Parathyroid adenoma (tissue), 2 donors: ENCODE results near the gene ITGAD.

ENCODE experiments used
- H2AFZ ChIP-seq: fragments of 300-600 bp; sonication (generic); one replicate; pipeline ENCODE4 v1.7.0; 2017; ENCODE audit warnings: antibody characterized with exemption, mild to moderate bottlenecking
- H3K27ac ChIP-seq: fragments of 300-600 bp; sonication (generic); one replicate; pipeline ENCODE4 v1.7.0; 2017
- H3K27me3 ChIP-seq: fragments of 300-600 bp; sonication (generic); one replicate; pipeline ENCODE4 v1.7.0; 2017; ENCODE audit warnings: low read length; ENCODE audit not compliant: control insufficient read depth, insufficient read depth
- H3K36me3 ChIP-seq: fragments of 300-600 bp; sonication (generic); one replicate; pipeline ENCODE4 v1.7.0; 2017; ENCODE audit warnings: low read length; ENCODE audit not compliant: control insufficient read depth, insufficient read depth
- H3K4me1 ChIP-seq: fragments of 300-600 bp; sonication (generic); one replicate; pipeline ENCODE4 v1.7.0; 2017; ENCODE audit warnings: control low read depth
- H3K4me2 ChIP-seq: fragments of 300-600 bp; sonication (generic); one replicate; pipeline ENCODE4 v1.7.0; 2017; ENCODE audit warnings: low read length
- H3K4me3 ChIP-seq: fragments of 300-600 bp; sonication (generic); one replicate; pipeline ENCODE4 v1.7.0; 2017; ENCODE audit warnings: low read depth, low read length
- H3K79me2 ChIP-seq: fragments of 300-600 bp; sonication (generic); one replicate; pipeline ENCODE4 v1.7.0; 2017; ENCODE audit warnings: control low read depth
- H3K9ac ChIP-seq: fragments of 300-600 bp; sonication (generic); one replicate; pipeline ENCODE4 v1.7.0; 2017; ENCODE audit warnings: mild to moderate bottlenecking
- H3K9me3 ChIP-seq: fragments of 300-600 bp; sonication (generic); one replicate; pipeline ENCODE4 v1.7.0; 2017; ENCODE audit warnings: low read length; ENCODE audit not compliant: control insufficient read depth
- TF ChIP-seq, protein P1 (sequence below): fragments of 300-600 bp; sonication (generic); IDR thresholded peaks from one replicate; pipeline ENCODE4 v1.7.0; 2017; ENCODE audit warnings: antibody characterized with exemption, mild to moderate bottlenecking
- donor health status: primary hyperparathyroidism.

ITGAD gene

DNA sequence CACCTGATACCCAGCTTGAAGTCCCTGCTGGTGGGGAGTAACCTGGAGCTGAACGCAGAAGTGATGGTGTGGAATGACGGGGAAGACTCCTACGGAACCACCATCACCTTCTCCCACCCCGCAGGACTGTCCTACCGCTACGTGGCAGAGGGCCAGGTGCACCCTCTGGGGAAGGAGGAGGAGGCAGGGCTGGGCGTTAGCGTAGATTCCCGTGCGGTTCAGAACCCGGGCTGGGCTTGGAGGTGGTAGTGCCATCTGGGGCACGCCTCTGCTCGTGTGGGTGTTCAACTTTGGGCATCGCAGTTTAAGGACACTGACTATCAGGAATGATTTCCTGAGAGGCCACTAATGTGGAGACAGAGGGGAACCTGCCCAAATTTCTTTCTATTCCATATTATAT, 19.9 kb upstream of the ITGAD start:
- TF ChIP-seq, protein P1, sequence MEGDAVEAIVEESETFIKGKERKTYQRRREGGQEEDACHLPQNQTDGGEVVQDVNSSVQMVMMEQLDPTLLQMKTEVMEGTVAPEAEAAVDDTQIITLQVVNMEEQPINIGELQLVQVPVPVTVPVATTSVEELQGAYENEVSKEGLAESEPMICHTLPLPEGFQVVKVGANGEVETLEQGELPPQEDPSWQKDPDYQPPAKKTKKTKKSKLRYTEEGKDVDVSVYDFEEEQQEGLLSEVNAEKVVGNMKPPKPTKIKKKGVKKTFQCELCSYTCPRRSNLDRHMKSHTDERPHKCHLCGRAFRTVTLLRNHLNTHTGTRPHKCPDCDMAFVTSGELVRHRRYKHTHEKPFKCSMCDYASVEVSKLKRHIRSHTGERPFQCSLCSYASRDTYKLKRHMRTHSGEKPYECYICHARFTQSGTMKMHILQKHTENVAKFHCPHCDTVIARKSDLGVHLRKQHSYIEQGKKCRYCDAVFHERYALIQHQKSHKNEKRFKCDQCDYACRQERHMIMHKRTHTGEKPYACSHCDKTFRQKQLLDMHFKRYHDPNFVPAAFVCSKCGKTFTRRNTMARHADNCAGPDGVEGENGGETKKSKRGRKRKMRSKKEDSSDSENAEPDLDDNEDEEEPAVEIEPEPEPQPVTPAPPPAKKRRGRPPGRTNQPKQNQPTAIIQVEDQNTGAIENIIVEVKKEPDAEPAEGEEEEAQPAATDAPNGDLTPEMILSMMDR, result no peak
- no peak overlapping the region for H3K4me3 ChIP-seq
- H2AFZ ChIP-seq, result no peak overlapping the region
- no peak overlapping the region for H3K9ac ChIP-seq
- H3K9me3 ChIP-seq, result no peaks in the 10 kb centered on the region
- H3K4me1 ChIP-seq, result no peaks in the 10 kb centered on the region
- H3K79me2 ChIP-seq, result no peaks in the 10 kb centered on the region
- H3K27me3 ChIP-seq, result no peaks in the 10 kb centered on the region
- H3K4me2 ChIP-seq, result no peak overlapping the region
- H3K36me3 ChIP-seq, result no peaks in the 10 kb centered on the region
- no peak overlapping the region for H3K27ac ChIP-seq

DNA sequence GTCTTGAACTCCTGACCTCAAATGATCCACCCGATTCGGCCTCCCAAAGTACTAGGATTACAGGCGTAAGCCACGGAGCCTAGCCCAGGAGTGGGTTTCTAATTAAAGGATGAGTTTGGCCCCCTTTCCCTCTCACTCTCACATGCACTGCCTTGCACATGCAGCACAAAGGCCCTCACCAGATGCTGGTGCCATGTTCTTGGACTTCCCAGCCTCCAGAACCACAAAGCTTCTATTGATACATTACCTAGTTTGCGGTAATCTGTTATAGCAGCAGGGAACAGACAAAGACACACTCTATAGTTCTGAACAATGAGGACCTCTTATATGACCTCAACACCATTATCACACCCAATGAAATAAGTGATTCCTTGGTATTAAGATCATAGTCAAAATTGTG, 17.9 kb upstream of the ITGAD start:
- H3K4me3 ChIP-seq, result no peak overlapping the region

DNA sequence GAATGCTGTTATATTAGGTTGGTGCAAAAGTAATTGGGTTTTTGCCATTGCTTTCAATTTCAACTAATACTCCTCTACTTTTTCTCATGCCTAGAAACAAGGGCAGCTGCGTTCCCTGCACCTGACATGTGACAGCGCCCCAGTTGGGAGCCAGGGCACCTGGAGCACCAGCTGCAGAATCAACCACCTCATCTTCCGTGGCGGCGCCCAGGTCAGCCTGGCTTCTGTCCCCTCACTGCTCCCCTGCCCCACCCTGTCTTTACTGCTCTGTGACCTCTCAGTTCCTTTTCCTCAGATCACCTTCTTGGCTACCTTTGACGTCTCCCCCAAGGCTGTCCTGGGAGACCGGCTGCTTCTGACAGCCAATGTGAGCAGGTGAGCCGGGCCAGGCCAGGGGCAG, 16.4 kb upstream of the ITGAD start:
- Histone ChIP-seq H2AFZ (no peak overlapping the region), H3K27me3 (no peaks in the 10 kb centered on the region), H3K79me2 (no peaks in the 10 kb centered on the region), H3K9ac (no peak overlapping the region), H3K9me3 (no peaks in the 10 kb centered on the region), H3K27ac (no peak overlapping the region), H3K36me3 (no peaks in the 10 kb centered on the region), H3K4me2 (no peak overlapping the region), H3K4me3 (no peak overlapping the region), H3K4me1 (no peaks in the 10 kb centered on the region)
- TF ChIP-seq, protein P1, result no peak

More for the DNA sequence above, 17.9 kb upstream of the ITGAD start:
- Histone ChIP-seq H2AFZ (no peak overlapping the region), H3K27me3 (no peaks in the 10 kb centered on the region), H3K9ac (no peak overlapping the region), H3K79me2 (no peaks in the 10 kb centered on the region), H3K9me3 (no peaks in the 10 kb centered on the region), H3K27ac (no peak overlapping the region), H3K4me2 (no peak overlapping the region), H3K4me1 (no peaks in the 10 kb centered on the region), H3K36me3 (no peaks in the 10 kb centered on the region)
- TF ChIP-seq, protein P1, result no peak

DNA sequence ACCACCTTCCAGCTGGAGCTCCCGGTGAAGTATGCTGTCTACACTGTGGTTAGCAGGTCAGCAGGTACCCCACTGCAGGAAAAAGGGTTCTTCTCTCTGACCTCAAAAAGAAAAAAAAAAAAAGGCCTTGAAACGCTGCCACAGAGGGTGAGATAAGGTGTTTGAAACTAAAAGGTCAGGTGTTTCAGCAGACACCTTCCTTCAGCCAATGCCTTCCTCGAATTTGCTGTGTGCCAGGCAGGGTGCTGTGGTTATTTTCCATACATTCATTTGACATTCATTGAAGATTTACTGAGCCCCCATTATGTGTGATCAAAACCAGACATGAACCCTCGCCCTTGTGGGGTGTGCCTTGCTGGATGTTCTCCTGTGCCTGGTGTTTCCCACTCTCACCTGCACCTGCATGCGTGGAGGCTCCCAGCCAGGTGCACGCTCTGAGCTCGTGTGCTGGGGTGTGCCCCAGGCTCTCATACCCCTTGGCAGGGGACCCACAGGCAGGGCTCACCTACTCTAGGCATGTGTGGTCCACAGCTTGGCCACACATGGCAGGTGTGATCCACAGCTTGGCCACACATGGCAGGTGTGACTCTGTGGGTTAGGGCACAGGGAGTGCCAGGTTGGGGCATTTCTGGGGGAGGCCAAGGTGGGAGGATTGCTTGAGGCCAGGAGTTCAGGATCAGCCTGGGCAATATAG, 15.8 kb upstream of the ITGAD start:
- Histone ChIP-seq H2AFZ (no peak overlapping the region), H3K9me3 (no peaks in the 10 kb centered on the region), H3K9ac (no peak overlapping the region), H3K79me2 (no peaks in the 10 kb centered on the region), H3K27me3 (no peaks in the 10 kb centered on the region), H3K4me1 (no peaks in the 10 kb centered on the region), H3K36me3 (no peaks in the 10 kb centered on the region), H3K4me2 (no peak overlapping the region), H3K4me3 (no peak overlapping the region), H3K27ac (no peak overlapping the region)
- TF ChIP-seq, protein P1, result no peak

DNA sequence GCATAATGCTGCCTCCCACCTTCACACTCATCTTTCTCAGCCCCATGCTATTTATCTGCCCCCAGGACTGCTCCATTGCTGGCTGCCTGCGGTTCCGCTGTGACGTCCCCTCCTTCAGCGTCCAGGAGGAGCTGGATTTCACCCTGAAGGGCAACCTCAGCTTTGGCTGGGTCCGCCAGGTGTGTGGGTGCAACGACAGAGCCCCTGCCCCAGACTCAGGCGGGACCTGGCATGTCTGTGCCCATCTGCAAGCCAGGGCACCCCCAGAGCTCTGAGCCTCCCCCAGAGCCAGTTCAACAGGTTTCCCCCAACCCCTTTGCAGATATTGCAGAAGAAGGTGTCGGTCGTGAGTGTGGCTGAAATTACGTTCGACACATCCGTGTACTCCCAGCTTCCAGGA, 12.9 kb upstream of the ITGAD start:
- no peak overlapping the region for H2AFZ ChIP-seq
- H3K4me2 ChIP-seq, result no peak overlapping the region
- H3K36me3 ChIP-seq, result no peaks in the 10 kb centered on the region
- TF ChIP-seq, protein P1, result no peak
- H3K4me1 ChIP-seq, result no peaks in the 10 kb centered on the region
- no peak overlapping the region for H3K9ac ChIP-seq
- no peaks in the 10 kb centered on the region for H3K9me3 ChIP-seq
- H3K27ac ChIP-seq, result no peak overlapping the region
- no peaks in the 10 kb centered on the region for H3K79me2 ChIP-seq
- no peak overlapping the region for H3K4me3 ChIP-seq
- H3K27me3 ChIP-seq, result no peaks in the 10 kb centered on the region
